HFFc6 (cell line): Measurements from ENCODE around the gene DLG5. TPM values are rescaled to one million over a fixed set of nuclear protein-coding genes. Genes with fewer than 3 reads are reported as not detected.

Source experiments
- DNase-seq: peaks from one replicate; pipeline ENCODE4 v3.0.0-alpha.2; 2018
- H3K27ac Mint-ChIP-seq: 2 replicates; pipeline ENCODE4 v1.8.0; 2020; ENCODE audit warnings: mild to moderate bottlenecking, mixed read lengths
- H3K27me3 Mint-ChIP-seq: 2 replicates; pipeline ENCODE4 v1.8.0; 2021; ENCODE audit warnings: mild to moderate bottlenecking, moderate library complexity, mixed read lengths; ENCODE audit not compliant: insufficient read depth
- H3K36me3 Mint-ChIP-seq: 2 replicates; pipeline ENCODE4 v1.8.0; 2021; ENCODE audit warnings: low read depth, mixed read lengths
- H3K4me1 Mint-ChIP-seq: 2 replicates; pipeline ENCODE4 v1.8.0; 2020; ENCODE audit warnings: low read depth, mixed read lengths
- H3K4me3 Mint-ChIP-seq: 2 replicates; pipeline ENCODE4 v1.8.0; 2020; ENCODE audit warnings: mild to moderate bottlenecking, moderate library complexity, mixed read lengths
- H3K9me3 Mint-ChIP-seq: 2 replicates; pipeline ENCODE4 v1.8.0; 2020; ENCODE audit warnings: mild to moderate bottlenecking, mixed read lengths
- total RNA-seq, 6 experiments: library from RNA; stranded (reverse); fragmentation: NEBNext Ultra II Directional; extraction: Animal tissue kit (Norgen Biotek cat#: 25700); gene quantifications; 2 replicates in 1 of 6; 3 replicates in 5 of 6; pipeline ENCODE4 v1.2.3, GENCODE V29; 2021
- TF ChIP-seq, protein P1 (sequence below): fragments of 200-600 bp; sonication (generic); IDR thresholded peaks from 2 replicates; pipeline ENCODE4 v1.5.0; 2021; ENCODE audit warnings: antibody characterized with exemption, mild to moderate bottlenecking

Gene DLG5
- total RNA-seq, 6 experiments from 2014 or later = 48.2 to 52.9 (median 49.7) TPM

DNA sequence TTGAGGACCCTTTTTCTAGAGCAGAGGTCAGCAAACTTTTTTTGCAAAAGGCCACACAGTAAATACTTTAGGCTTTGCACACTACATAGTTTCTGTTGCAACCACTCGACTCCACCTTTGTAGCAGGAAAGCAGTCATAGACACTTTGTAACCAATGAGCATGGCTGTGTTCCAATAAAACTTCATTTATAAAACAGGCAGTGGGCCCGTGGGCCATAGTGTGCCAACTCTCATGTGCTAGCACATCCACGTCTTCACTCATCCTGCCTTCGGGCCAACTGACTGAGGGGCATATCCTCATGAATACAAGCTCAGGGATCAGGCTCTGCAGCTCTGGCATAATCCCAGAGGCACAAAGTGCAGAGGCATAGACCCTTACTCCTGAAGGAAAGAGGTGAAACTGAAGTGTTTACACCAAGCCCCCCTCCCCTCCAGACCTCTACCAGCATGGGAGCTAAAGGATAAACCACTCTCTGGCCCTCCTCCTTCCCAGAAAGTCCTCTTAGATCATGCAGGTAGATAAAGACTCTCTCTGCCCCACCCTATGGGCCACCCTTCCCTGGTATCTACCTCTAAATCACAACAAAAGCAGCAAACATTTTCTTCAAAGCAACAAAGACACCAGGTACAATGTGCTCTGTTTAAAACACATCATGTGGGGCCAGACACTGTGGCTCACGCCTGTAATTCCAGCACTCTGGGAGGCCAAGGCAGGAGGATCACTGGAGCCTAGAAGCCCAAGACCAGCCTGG is 71.0 kb downstream of the DLG5 start:
- Mint-ChIP-seq H3K36me3 (peaks cover 15% of the 10 kb centered on the region; the same call in 1 of the 2 replicates), H3K4me1 (no peaks in the 10 kb centered on the region; the same call in 1 of the 2 replicates), H3K4me3 (no peak overlapping the region), H3K9me3 (no peaks in the 10 kb centered on the region), H3K27me3 (peaks cover 5% of the 10 kb centered on the region; the same call in 1 of the 2 replicates), H3K27ac (no peak overlapping the region)
- DNase-seq = no peak
- TF ChIP-seq, protein P1, sequence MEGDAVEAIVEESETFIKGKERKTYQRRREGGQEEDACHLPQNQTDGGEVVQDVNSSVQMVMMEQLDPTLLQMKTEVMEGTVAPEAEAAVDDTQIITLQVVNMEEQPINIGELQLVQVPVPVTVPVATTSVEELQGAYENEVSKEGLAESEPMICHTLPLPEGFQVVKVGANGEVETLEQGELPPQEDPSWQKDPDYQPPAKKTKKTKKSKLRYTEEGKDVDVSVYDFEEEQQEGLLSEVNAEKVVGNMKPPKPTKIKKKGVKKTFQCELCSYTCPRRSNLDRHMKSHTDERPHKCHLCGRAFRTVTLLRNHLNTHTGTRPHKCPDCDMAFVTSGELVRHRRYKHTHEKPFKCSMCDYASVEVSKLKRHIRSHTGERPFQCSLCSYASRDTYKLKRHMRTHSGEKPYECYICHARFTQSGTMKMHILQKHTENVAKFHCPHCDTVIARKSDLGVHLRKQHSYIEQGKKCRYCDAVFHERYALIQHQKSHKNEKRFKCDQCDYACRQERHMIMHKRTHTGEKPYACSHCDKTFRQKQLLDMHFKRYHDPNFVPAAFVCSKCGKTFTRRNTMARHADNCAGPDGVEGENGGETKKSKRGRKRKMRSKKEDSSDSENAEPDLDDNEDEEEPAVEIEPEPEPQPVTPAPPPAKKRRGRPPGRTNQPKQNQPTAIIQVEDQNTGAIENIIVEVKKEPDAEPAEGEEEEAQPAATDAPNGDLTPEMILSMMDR = no peak

DNA sequence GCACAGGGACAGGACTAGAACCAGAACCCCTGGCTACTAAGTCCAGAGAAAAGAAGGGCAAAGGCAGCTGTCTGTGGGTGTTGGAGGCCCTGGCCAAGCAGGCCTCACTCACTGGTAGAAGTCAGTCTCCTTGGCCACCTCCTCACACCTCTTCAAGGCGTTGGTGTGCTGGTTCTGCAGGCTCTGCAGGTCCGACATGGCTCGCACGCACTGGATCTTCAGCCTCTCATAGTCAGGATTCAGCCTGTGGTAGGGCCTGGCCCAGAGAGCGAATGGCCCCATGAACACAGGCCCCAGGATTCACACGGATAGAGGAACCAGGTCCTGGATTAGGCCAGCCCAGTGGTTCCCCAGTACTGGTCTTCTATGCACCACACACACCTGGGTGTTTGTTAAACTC is 72.4 kb downstream of the DLG5 start:
- TF ChIP-seq, protein P1 = no peak
- Mint-ChIP-seq H3K4me1 (no peaks in the 10 kb centered on the region; the same call in 1 of the 2 replicates), H3K36me3 (peaks cover 15% of the 10 kb centered on the region; the same call in 1 of the 2 replicates), H3K27me3 (peaks cover 5% of the 10 kb centered on the region; the same call in 1 of the 2 replicates), H3K27ac (no peak overlapping the region), H3K4me3 (no peak overlapping the region), H3K9me3 (no peaks in the 10 kb centered on the region)
- DNase-seq = no peak

DNA sequence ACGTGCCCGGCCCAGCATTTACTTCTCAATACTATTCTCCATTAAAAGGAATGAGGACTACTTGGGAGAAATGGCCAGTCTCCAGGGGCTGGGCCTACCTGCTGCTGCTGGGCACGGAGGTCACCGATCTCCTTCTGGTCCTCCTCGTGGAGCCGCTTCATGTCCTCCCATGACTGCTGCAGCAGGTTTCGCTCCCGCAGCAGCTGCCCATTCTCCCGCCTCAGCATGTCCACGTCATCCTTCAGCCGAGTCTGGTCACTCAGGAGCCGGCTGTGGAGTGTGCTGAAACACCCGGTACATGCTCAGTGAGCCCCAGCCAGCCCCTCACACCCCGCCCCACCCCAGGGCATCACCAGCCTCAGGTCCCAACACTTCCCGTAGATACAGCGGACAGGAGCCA is 73.3 kb downstream of the DLG5 start:
- Mint-ChIP-seq H3K27me3 (peaks cover 5% of the 10 kb centered on the region; the same call in 1 of the 2 replicates), H3K9me3 (no peaks in the 10 kb centered on the region), H3K36me3 (peaks cover 15% of the 10 kb centered on the region; the same call in 1 of the 2 replicates), H3K27ac (no peak overlapping the region), H3K4me3 (no peak overlapping the region), H3K4me1 (no peaks in the 10 kb centered on the region; the same call in 1 of the 2 replicates)
- DNase-seq = no peak
- TF ChIP-seq, protein P1 = no peak

DNA sequence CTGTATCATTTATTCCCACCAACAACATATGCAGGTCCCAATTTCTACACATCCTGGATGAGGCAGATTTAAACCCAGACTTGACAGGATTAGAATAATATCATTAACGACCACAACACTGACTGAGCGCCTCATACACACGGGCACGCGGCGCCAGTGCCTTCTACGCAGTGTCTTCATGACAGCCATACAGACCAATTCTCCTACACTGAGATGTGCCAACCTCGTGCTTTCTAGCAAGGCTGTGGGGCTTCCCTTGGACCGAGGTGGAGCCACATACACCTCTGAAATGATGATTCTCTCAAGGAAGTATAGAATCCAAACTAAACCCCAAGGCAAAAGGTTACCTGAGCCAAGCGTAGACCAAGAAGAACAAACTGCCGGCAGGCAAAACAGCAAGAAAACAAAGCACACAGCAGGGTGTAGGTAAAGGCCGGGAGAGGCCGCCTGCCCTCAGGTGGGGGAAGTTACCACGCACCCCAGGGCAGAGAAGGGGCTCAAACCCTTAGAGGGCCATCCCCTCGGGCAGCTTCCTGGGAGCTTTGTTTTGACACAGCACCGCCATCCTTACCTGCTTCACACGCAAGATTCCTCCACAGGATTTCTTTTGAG is 75.8 kb downstream of the DLG5 start:
- Mint-ChIP-seq H3K36me3 (peaks cover 15% of the 10 kb centered on the region; the same call in 1 of the 2 replicates), H3K4me1 (peaks cover 21% of the 10 kb centered on the region), H3K4me3 (no peak overlapping the region), H3K9me3 (no peaks in the 10 kb centered on the region), H3K27ac (no peak overlapping the region), H3K27me3 (no peaks in the 10 kb centered on the region)
- TF ChIP-seq, protein P1 = no peak
- DNase-seq = no peak

DNA sequence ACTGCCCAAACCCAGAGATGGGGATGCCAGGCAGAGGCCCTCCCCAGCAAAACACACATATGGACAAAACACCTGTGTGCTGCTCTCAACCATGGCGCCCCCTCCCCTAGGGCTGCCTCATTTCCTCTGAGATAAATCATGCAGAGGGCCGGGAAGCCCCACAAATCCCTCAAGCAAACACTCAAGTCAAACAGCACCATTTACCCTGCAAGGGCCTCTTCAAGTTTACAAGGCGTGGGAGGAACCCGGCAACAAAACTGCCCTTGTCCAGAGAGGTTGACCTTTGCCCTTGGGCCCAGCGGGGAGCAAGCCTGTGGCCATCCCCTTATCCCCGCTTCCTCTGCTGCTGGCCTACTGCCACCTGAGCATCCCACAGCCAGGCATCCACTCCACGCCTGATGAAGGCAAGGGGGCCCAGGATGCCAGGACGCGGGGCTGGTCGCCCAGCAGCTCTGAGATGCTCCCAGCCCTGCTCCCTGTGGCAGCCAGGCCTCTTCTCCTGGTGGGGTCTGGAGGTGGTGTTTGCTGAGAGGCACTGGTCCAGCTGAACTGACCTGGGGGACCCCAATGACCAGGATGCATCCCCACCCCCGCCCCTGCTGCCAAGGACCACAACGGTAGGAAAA is 77.4 kb downstream of the DLG5 start:
- TF ChIP-seq, protein P1 = no peak
- H3K27me3 Mint-ChIP-seq = no peaks in the 10 kb centered on the region
- H3K9me3 Mint-ChIP-seq = no peaks in the 10 kb centered on the region
- peaks cover 15% of the 10 kb centered on the region; the same call in 1 of the 2 replicates for H3K36me3 Mint-ChIP-seq
- no peak for DNase-seq
- peaks cover 36% of the 10 kb centered on the region for H3K4me1 Mint-ChIP-seq
- no peak overlapping the region for H3K4me3 Mint-ChIP-seq
- H3K27ac Mint-ChIP-seq = no peak overlapping the region
